GM18909 (cell line): ENCODE measurements around the gene DCP2.
A peak's percentile ranks its signal among the peaks of the same experiment; 100 is the strongest.
"Not testable (repeated sequence)": the region's sequence is repeated elsewhere in the genome, so short reads cannot be mapped to it uniquely, and the experiment has no call there.

ENCODE experiments used
- ATAC-seq: cut with Tn5 transposase; IDR thresholded peaks from one replicate; pipeline ENCODE4 v1.9.1; 2021; ENCODE audit warnings: mild to moderate bottlenecking; ENCODE audit not compliant: unreplicated experiment, poor library complexity

The DCP2 gene

DNA sequence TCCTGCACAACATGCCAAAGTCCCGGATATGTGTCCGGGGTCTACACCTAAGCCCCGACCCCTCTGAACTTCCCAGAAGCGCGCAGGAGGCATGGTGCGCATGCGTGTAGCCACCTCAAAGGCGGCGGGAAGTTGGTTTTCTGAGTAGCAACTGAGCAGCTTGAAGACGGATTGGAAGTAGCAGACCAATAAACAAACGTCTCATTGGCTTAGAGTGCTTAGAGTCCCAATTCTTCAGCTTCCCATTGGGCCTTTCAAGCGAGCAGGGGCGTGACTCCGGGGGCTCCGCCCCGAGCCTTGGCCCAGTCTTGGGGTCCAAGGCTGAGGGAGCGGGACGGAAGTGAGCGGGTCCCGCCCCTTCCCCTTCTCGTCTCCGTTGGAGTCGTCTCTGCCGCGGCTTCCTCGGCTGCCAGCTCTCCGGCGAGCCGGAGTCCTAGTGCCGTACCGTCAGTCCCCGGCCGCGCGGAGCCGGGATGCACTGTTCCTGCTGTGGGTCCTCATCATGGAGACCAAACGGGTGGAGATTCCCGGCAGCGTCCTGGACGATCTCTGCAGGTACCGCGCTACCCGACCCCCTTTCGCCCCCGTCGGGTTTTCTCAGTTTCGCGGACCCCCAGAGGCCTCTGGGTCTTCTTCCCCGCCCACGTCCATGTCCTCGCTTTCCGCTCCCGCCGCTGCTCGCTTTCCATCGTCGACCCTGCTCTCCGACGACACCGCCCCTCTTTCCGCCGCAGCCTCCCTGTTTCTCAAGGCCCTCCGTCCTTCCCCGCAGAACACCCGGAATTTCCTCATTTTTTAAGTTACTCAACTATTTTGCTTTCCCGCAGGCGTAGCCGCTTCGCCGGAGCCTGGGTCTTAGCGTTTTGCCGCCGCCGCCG is at the start of gene DCP2:
DCP2 (plus strand) TSS at position 367 of the 878 bp plus-strand sequence; CDS start at position 503, 136 bp downstream.
- ATAC-seq, result peak; percentile 98

DNA sequence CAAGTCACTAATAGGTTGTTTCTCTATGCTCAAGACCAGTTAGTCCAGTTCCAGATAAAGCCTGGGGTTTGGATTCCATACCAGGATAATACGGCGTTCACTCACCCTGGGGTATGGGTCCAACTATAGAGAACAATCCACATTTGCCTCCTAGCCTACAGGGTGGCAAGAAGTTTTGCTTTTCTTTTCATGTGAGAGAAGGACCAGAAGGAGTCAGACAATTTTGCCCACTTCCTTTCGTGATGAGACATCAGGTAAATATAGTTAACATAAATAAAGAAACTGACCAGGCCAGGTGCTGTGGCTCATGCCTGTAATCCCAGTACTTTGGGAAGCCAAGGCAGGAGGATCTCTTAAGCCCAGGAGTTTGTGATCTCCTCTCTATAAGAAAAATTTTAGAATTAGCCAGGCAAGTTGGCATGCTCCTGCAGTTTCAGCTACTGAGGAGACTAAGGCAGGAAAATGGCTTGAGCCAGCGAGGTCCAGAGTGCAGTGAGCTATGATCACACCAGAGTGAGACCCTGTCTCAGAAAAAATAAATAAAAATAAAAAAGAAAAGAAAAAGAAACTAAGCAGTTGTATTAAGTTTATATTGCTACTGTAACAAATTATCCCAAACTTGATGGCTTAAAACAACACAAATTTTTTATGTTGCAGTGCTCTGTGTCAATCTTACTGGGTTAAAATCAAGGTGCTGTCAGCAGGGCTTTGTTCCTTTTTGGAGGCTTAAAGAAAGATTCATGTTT is 47.1 kb upstream of the DCP2 start:
- peak; percentile 80 for ATAC-seq

DNA sequence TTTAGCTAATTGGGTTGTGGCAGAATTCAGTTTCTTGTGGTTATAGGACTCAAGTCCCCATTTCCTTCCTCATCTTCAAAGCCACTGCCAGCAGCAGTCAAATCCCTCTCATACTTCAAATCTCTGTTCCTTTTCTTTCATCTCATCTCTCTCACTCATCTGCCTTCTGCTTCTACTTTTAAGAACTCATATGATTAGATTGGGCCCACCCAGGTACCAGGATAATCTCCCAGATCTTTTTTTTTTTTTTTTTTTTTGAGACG is 46.6 kb upstream of the DCP2 start:
- ATAC-seq, result peak; percentile 46

- no peak for ATAC-seq
Observed at GRCh38 chr5:112931473-112931872, 45.1 kb upstream of the DCP2 start.

DNA sequence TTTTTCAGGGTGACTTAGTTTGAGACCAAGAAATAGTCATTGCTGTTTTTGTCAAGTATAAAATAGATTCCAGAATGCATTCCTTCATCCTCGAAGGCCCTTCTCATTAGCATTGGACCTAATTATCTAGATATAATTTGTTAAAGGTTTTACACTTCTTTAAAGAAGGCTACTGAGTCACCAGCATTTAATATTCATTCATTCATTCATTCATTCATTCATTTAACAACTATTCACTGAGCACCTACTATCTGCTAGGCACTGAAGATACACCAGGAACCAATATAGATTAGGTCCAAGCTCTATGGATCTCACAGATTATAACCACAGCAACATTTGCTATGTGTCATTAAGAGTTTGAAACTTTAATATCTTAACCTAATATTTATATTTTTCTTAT is 43.5 kb upstream of the DCP2 start:
- ATAC-seq, result no peak

DNA sequence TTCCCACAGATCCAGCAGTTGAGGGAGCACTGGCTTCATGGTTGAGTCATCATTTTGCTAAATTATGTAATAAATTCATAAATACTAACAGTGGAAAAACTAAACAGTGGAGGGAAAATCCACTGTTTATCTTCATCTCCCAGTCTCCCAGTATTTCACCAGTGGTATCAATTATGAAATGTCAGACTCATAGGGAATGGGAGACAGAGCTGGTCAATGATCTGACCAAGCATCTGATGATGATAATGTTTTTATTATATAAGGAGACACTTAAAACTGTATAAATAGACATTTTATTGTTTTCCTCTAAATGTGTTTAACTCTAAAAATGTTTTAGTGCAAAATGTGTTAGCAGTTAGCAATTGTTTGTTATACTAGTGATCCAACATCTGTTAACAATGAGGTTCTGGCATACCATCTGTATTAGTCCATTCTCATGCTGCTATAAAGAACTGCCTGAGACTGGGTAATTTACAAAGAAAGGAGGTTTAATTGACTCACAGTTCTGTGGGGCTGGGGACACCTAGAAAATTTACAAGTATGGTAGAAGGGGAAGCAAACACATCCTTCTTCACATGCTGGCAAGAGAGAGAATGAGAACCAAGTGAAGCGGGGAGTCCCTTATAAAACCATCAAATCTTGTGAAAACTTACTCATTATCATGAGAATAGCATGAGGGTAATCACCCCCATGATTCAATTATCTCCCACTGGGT is 42.8 kb upstream of the DCP2 start:
- no peak for ATAC-seq

- no peak for ATAC-seq
Observed at GRCh38 chr5:112934366-112934663, 42.3 kb upstream of the DCP2 start.

DNA sequence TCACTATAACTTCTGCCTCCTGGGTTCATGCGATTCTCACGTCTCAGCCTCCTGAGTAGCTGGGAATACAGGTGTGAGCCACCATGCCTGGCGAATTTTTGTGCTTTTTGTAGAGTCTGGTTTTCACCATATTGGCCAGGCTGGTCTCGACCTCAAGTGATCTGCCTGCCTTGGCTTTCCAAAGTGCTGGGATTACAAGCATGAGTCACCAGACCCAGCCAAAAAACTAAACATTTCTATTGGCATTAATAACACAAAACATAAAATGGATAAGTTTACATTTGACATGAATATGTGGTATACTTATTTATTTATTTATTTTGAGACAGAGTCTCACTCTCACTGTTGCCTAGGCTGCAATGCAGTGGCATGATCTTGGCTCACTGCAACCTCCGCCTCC is 40.9 kb upstream of the DCP2 start:
- ATAC-seq, result no peak

DNA sequence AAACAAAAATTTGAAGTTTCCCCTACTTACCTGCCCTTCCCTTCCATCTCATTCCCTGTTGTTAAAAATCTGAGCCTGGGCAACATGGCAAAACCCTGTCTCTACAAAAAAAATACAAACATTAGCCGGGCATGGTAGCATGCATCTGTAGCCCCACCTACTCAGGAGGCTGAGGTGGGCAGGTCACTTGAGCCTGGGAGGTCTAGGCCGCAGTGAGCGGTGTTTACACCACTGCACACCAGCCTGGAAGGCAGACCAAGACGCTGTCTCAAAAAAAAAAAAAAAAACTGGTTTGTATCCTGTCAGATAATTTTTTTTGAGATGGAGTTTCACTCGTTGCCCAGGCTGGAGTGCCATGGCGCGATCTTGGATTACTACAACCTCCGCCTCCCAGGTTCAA is 38.3 kb upstream of the DCP2 start:
- ATAC-seq, result no peak

DNA sequence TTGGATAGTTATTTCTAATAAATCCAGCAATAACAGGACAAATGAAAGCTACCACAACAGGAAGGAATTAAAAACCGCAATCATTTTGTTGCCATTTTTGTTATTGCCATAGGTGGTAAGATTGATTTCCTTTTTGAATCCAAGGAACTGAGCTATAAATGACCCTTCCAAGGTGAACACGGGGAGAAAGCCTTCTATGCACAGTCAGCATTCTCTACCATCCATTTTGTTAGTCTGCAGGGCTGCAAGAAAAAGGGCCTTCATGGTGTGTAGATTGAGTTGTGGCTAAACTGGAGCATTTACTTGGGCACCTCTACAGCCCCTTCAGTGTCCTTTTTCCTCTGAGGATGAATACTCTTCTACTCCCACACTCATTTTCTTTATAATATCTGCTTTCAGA is 35.9 kb upstream of the DCP2 start:
- no peak for ATAC-seq

- ATAC-seq, result no peak
Observed at GRCh38 chr5:112948458-112948857, 28.1 kb upstream of the DCP2 start.

- ATAC-seq, result peak; percentile 86
Observed at GRCh38 chr5:112951124-112951702, 25.4 kb upstream of the DCP2 start.

DNA sequence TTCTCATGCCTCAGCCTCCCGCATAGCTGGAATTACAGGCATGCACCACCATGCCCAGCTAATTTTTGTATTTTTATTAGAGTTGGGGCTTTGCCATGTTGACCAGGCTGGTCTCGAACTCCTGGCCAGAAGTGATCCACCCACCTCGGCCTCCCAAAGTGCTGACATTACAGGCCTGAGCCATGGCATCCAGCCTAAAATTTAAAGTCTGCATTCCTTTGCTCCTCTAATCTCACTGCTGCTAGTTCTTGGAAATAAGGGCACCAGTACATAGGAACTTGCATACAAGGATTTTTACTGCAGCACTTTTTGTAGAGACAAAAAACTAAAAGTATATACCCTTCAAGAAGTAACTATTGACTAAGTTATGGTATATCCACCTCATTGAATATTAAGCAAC is 20.0 kb upstream of the DCP2 start:
- no peak for ATAC-seq

DNA sequence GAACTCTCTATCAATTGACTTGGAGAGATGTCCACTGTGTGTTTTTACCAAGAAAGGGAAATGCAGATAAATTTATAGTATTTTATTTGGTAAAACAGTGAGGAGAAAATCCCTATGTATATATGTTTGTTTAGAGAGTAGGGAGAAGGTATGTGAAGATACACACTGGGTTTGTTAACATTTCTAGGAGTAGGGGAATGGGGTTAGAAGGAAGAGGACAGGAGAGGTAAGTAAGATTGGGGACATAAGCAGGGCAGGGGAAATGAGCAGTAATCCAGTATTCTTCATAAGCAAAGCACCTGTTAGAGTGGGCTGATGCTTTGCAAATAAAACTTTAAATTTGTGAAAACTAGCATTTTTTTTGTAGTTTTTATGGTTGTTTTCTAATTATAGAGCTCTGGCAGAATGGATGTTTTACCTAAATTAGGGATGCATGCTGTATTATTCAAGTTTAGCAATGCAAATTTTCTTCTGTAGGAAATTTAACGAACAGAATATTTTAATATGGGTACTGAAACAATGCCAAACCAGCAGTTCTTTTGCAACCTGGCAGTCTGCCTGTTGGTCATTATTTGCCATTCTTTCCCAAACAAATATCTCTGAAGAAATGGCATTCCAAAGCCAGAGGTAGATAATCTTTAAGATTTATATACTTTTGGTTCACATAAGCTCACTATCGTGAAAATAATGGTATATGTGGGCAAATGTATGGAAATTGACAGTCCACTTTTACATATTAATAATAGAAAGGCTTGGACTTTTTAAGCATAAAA is 19.4 kb upstream of the DCP2 start:
- no peak for ATAC-seq

DNA sequence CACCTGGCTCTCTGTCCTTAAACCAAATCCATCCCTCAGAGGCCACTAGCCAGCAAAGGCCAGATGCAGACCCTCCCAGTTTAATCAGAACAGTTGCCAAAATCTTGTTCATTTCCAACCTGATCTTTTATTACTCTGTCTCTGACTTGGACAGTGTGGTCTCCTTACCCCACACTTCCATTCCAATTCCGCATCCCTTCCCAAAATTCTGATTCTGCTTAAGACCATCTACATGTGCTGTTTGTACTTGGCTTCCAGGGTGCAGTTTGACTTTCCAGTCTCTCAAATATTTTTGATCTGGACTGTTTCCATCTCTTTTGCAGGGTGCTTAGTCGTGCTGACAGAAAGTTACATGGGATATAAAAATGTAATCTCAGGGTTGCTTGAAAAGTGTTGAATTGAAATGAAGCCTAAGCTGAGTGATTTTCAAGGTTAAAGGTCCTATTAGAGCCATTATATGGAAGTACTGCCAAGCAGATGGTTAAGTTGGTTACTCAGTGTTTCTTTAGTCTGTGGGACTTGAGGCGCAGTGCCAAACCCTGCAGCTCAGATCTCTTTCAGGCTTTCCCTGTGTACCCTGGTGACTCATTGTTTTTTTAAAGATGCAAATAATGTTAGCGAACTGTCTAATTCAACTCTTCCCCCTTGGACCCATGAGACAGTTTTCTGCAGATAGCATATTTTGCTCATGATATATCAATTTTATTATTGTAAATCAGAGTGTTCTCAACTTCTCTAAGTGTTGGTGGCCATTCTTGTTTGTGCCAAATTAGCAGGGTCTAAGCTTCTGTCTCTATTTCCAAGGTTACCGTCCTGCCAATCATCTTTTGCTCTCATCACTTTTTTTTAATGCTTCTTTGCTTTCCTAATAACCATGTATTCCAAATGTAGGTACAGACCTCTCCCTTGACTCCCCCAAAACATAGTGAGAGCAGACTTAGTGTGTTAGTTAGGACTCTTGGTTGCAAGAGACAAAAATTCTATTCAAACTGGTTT is 18.2 kb upstream of the DCP2 start:
- ATAC-seq, result peak; percentile 87

GRCh38 chr5:112959872-112960271 is 16.7 kb upstream of the DCP2 start:
- not testable (repeated sequence) for ATAC-seq

GRCh38 chr5:112960315-112960714 is 16.3 kb upstream of the DCP2 start:
- ATAC-seq, result no peak

- no peak for ATAC-seq
Observed at GRCh38 chr5:112960863-112961504, 15.6 kb upstream of the DCP2 start.

DNA sequence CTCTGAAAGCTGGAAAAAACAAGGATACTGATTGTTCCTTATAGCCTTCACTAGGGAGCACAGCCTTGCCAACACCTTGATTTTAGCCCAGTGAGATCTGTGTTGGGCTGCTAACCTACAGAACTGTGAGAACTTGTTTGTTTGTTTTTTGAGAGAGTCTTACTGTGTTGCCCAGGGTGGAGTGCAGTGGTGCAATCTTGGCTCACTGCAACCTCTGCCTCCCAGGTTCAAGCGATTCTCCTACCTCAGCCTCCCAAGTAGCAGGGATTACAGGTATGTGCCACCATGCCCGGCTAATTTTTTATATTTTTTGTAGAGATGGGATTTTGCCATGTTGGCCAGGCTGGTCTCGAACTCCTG is 13.2 kb upstream of the DCP2 start:
- ATAC-seq, result not testable (repeated sequence)
